ENCODE measurements around the gene MYO15A. TPM values are rescaled to one million over a fixed set of nuclear protein-coding genes. Genes with fewer than 3 reads are reported as not detected.
"Not testable (repeated sequence)": the region's sequence is repeated elsewhere in the genome, so short reads cannot be mapped to it uniquely, and the experiment has no call there.

Gene MYO15A
- total RNA-seq, 1 donor from 2014 or later, result 1.8 TPM

GRCh38 chr17:18213666-18214270 lies 105.2 kb downstream of the MYO15A start:
- Mint-ChIP-seq H3K36me3 (peaks cover 6% of the 10 kb centered on the region), H3K27ac (peak overlapping the region; percentile 31), H3K4me1 (ENCODE audit: unreplicated experiment) (peaks cover 7% of the 10 kb centered on the region), H3K27me3 (no peaks in the 10 kb centered on the region), H3K9me3 (no peaks in the 10 kb centered on the region), H3K4me3 (no peak overlapping the region)
- DNase-seq (ENCODE audit: extremely low spot score, unreplicated experiment), result no peak
- no peak for TF ChIP-seq CTCF (conservative IDR thresholded peaks at IDR 0.05)

- H3K4me1 Mint-ChIP-seq (ENCODE audit: unreplicated experiment); H3K27ac Mint-ChIP-seq; H3K9me3 Mint-ChIP-seq; DNase-seq (ENCODE audit: extremely low spot score, unreplicated experiment); H3K4me3 Mint-ChIP-seq; H3K36me3 Mint-ChIP-seq; H3K27me3 Mint-ChIP-seq: not testable (repeated sequence)
These were observed 108.3 kb downstream of the MYO15A start for GRCh38 chr17:18216906-18217305.

GRCh38 chr17:18217412-18218015 lies 109.0 kb downstream of the MYO15A start:
- Mint-ChIP-seq H3K4me1 (ENCODE audit: unreplicated experiment) (peaks cover 7% of the 10 kb centered on the region), H3K4me3 (no peak overlapping the region), H3K9me3 (no peaks in the 10 kb centered on the region), H3K27ac (peak overlapping the region; percentile 8), H3K27me3 (no peaks in the 10 kb centered on the region), H3K36me3 (no peaks in the 10 kb centered on the region)
- TF ChIP-seq CTCF (conservative IDR thresholded peaks at IDR 0.05), result peak; percentile 92
- DNase-seq (ENCODE audit: extremely low spot score, unreplicated experiment), result peak; percentile 83

GRCh38 chr17:18218756-18219415 lies 110.3 kb downstream of the MYO15A start:
- H3K27ac Mint-ChIP-seq, result no peak overlapping the region
- no peaks in the 10 kb centered on the region for H3K9me3 Mint-ChIP-seq
- no peaks in the 10 kb centered on the region for H3K36me3 Mint-ChIP-seq
- TF ChIP-seq CTCF (conservative IDR thresholded peaks at IDR 0.05), result no peak
- no peaks in the 10 kb centered on the region for H3K27me3 Mint-ChIP-seq
- no peak for DNase-seq (ENCODE audit: extremely low spot score, unreplicated experiment)
- no peak overlapping the region for H3K4me3 Mint-ChIP-seq
- H3K4me1 Mint-ChIP-seq (ENCODE audit: unreplicated experiment), result peaks cover 7% of the 10 kb centered on the region

- Mint-ChIP-seq H3K27me3 (no peaks in the 10 kb centered on the region), H3K27ac (no peak overlapping the region), H3K36me3 (no peaks in the 10 kb centered on the region), H3K9me3 (no peaks in the 10 kb centered on the region), H3K4me3 (no peak overlapping the region), H3K4me1 (ENCODE audit: unreplicated experiment) (peaks cover 28% of the 10 kb centered on the region)
- no peak for TF ChIP-seq CTCF (conservative IDR thresholded peaks at IDR 0.05)
- DNase-seq (ENCODE audit: extremely low spot score, unreplicated experiment), result no peak
These were observed 115.5 kb downstream of the MYO15A start for GRCh38 chr17:18224053-18224386.

GRCh38 chr17:18224387-18225120 lies 116.0 kb downstream of the MYO15A start:
- Mint-ChIP-seq H3K36me3 (no peaks in the 10 kb centered on the region), H3K9me3 (no peaks in the 10 kb centered on the region), H3K4me3 (peak overlapping the region; percentile 92), H3K27me3 (no peaks in the 10 kb centered on the region), H3K27ac (peak overlapping the region; percentile 88), H3K4me1 (ENCODE audit: unreplicated experiment) (peaks cover 31% of the 10 kb centered on the region)
- DNase-seq (ENCODE audit: extremely low spot score, unreplicated experiment), result no peak
- no peak for TF ChIP-seq CTCF (conservative IDR thresholded peaks at IDR 0.05)
